H1 (cell line): Measurements from ENCODE around the gene AHR. TPM values are rescaled to one million over a fixed set of nuclear protein-coding genes. Genes with fewer than 3 reads are reported as not detected.

Experiments used
- CTCF ChIA-PET: fragments of 300-600 bp; sonication (Branson Sonifier 250); formaldehyde crosslinking; loops from one replicate; lab custom pipeline; 2021; ENCODE audit not compliant: partially characterized antibody; lab: Charles Lee
- POLR2A ChIA-PET: fragments of 300-600 bp; sonication (Branson Sonifier 250); formaldehyde crosslinking; loops from one replicate; lab custom pipeline; 2021; ENCODE audit warnings: inconsistent platforms; ENCODE audit not compliant: partially characterized antibody; lab: Charles Lee
- DNase-seq, 2 experiments: peaks; one replicate each; pipeline versions ENCODE4 v3.0.0 to v3.0.0-alpha.2; 2010 to 2022; ENCODE audit warnings: low spot score in 2 of 2, low read depth in 1 of 2, mixed read lengths in 1 of 2
- FAIRE-seq: peaks from 2 replicates; lab custom pipeline; 2011; peaks lifted over from hg19 to GRCh38; lab: Jason Lieb, UNC
- H2AFZ ChIP-seq: 2 replicates; pipeline ENCODE4 v1.8.1; 2012; ENCODE audit warnings: low read length, inconsistent platforms
- H2AK5ac ChIP-seq: 2 replicates; pipeline ENCODE4 v1.6.1; 2013; ENCODE audit warnings: low read depth, low read length
- H2BK120ac ChIP-seq: replicated peaks from 2 replicates; pipeline ENCODE3; 2013; ENCODE audit warnings: low read depth, low read length, inconsistent platforms
- H2BK12ac ChIP-seq: 2 replicates; pipeline ENCODE4 v1.6.1; 2013; ENCODE audit warnings: low read depth, low read length
- H2BK15ac ChIP-seq: 2 replicates; pipeline ENCODE4 v1.6.1; 2013; ENCODE audit warnings: low read length
- H2BK20ac ChIP-seq: 2 replicates; pipeline ENCODE4 v1.6.1; 2013; ENCODE audit warnings: low read length
- H2BK5ac ChIP-seq: 2 replicates; pipeline ENCODE4 v1.6.1; 2013; ENCODE audit warnings: low read depth, low read length
- H3K14ac ChIP-seq: 2 replicates; pipeline ENCODE4 v1.6.1; 2013; ENCODE audit warnings: inconsistent platforms; ENCODE audit not compliant: insufficient read length
- H3K18ac ChIP-seq: 2 replicates; pipeline ENCODE4 v1.6.1; 2013; ENCODE audit warnings: low read length; ENCODE audit errors: extremely low read depth
- H3K23ac ChIP-seq: 2 replicates; pipeline ENCODE4 v1.6.1; 2013; ENCODE audit warnings: inconsistent platforms; ENCODE audit not compliant: insufficient read length
- H3K23me2 ChIP-seq: 2 replicates; pipeline ENCODE4 v1.6.1; 2013; ENCODE audit warnings: low read depth, low read length
- H3K27ac ChIP-seq: 2 replicates; pipeline ENCODE4 v1.6.1; 2011; ENCODE audit warnings: low read depth, low read length, inconsistent platforms
- H3K27me3 ChIP-seq, 4 experiments: replicated peaks in 1 of 4; 1 replicate in 1 of 4; 2 replicates in 3 of 4; pipeline versions ENCODE4 v1.6.1 to v1.8.1; 2011 to 2013; ENCODE audit warnings: low read length in 3 of 4, mild to moderate bottlenecking in 3 of 4, inconsistent platforms in 2 of 4, mixed read lengths in 2 of 4, moderate library complexity in 1 of 4; ENCODE audit not compliant: control insufficient read depth in 3 of 4, insufficient read depth in 3 of 4; ENCODE audit errors: extremely low read depth in 1 of 4
- H3K36me3 ChIP-seq, 4 experiments: 2 replicates each; pipeline versions ENCODE4 v1.6.1 to v1.8.1; 2011 to 2013; ENCODE audit warnings: mild to moderate bottlenecking in 4 of 4, low read length in 3 of 4, moderate library complexity in 2 of 4, control low read depth in 1 of 4, inconsistent platforms in 1 of 4; ENCODE audit not compliant: insufficient read depth in 4 of 4, control insufficient read depth in 2 of 4
- H3K4ac ChIP-seq: replicated peaks from 2 replicates; pipeline ENCODE3; 2013; ENCODE audit warnings: low read length, low read depth, mixed read lengths, inconsistent platforms; ENCODE audit not compliant: insufficient read length
- H3K4me1 ChIP-seq, 4 experiments: replicated peaks in 1 of 4; 1 replicate in 1 of 4; 2 replicates in 3 of 4; pipeline versions ENCODE4 v1.6.1 to v1.8.1; 2011 to 2013; ENCODE audit warnings: low read length in 3 of 4, inconsistent platforms in 2 of 4, mixed read lengths in 1 of 4; ENCODE audit not compliant: insufficient read depth in 4 of 4, control insufficient read depth in 3 of 4
- H3K4me2 ChIP-seq, 2 experiments: 2 replicates each; pipeline versions ENCODE4 v1.6.1 to v1.8.1; 2011 to 2013; ENCODE audit warnings: low read depth in 2 of 2, low read length in 2 of 2, control low read depth in 1 of 2, inconsistent platforms in 1 of 2, mild to moderate bottlenecking in 1 of 2; ENCODE audit not compliant: insufficient read depth in 1 of 2
- H3K4me3 ChIP-seq, 4 experiments: fragments of 200-600, 300-600 bp in 1 of 4; sonication (generic), shearing (Covaris generic), sonication (Bioruptor Twin) in 1 of 4; 2 replicates each; pipeline versions ENCODE4 v1.5.1 to v1.8.1; 2011 to 2016; ENCODE audit warnings: low read length in 4 of 4, low read depth in 3 of 4, control low read depth in 2 of 4, inconsistent platforms in 2 of 4, mild to moderate bottlenecking in 2 of 4, mixed read lengths in 1 of 4, moderate library complexity in 1 of 4; ENCODE audit not compliant: insufficient read depth in 2 of 4; ENCODE audit errors: extremely low read depth in 1 of 4
- H3K56ac ChIP-seq: replicated peaks from 2 replicates; pipeline ENCODE3; 2013; ENCODE audit warnings: low read depth, mild to moderate bottlenecking, mixed read lengths, low read length, inconsistent platforms; ENCODE audit not compliant: insufficient read length
- H3K79me1 ChIP-seq: 2 replicates; pipeline ENCODE4 v1.6.1; 2013; ENCODE audit warnings: low read depth, low read length, control low read depth
- H3K79me2 ChIP-seq, 2 experiments: 2 replicates each; pipeline versions ENCODE4 v1.6.1 to v1.8.1; 2012 to 2013; ENCODE audit warnings: low read length in 2 of 2, mild to moderate bottlenecking in 2 of 2, inconsistent platforms in 1 of 2; ENCODE audit not compliant: insufficient read depth in 2 of 2, control insufficient read depth in 1 of 2
- H3K9ac ChIP-seq, 4 experiments: replicated peaks in 1 of 4; 1 replicate in 1 of 4; 2 replicates in 3 of 4; pipeline versions ENCODE4 v1.6.1 to v1.8.1; 2011 to 2013; ENCODE audit warnings: low read depth in 3 of 4, low read length in 3 of 4, control low read depth in 2 of 4, mild to moderate bottlenecking in 2 of 4, moderate library complexity in 2 of 4, inconsistent platforms in 1 of 4; ENCODE audit errors: extremely low read depth in 1 of 4
- H3K9me3 ChIP-seq, 2 experiments: 2 replicates each; pipeline versions ENCODE4 v1.6.1 to v1.8.1; 2012 to 2013; ENCODE audit warnings: mild to moderate bottlenecking in 2 of 2, moderate library complexity in 2 of 2, control low read depth in 1 of 2, inconsistent platforms in 1 of 2, low read depth in 1 of 2, low read length in 1 of 2, mixed read lengths in 1 of 2; ENCODE audit not compliant: insufficient read depth in 2 of 2
- H4K20me1 ChIP-seq, 2 experiments: replicated peaks in 1 of 2; 2 replicates each; pipeline versions ENCODE3 to v1.8.1; 2011 to 2013; ENCODE audit warnings: inconsistent platforms in 2 of 2, low read length in 2 of 2, mild to moderate bottlenecking in 1 of 2; ENCODE audit not compliant: insufficient read depth in 2 of 2, control insufficient read depth in 1 of 2
- H4K5ac ChIP-seq: 2 replicates; pipeline ENCODE4 v1.6.1; 2013; ENCODE audit warnings: low read length, low read depth, mixed read lengths, inconsistent platforms; ENCODE audit not compliant: insufficient read length
- H4K8ac ChIP-seq: 2 replicates; pipeline ENCODE4 v1.8.0; 2013; ENCODE audit warnings: mild to moderate bottlenecking, moderate library complexity, low read length, inconsistent platforms; ENCODE audit not compliant: insufficient read depth; ENCODE audit errors: extremely low read depth
- H4K91ac ChIP-seq: replicated peaks from 2 replicates; pipeline ENCODE3; 2013; ENCODE audit warnings: low read length, mixed read lengths, inconsistent platforms; ENCODE audit not compliant: insufficient read length
- CTBP2 ChIP-seq: IDR thresholded peaks from 2 replicates; pipeline ENCODE4 v1.7.0; 2011; ENCODE audit warnings: borderline replicate concordance, mild to moderate bottlenecking, moderate library complexity, mixed read lengths, low read length; ENCODE audit not compliant: insufficient read depth, insufficient read length
- GABPA ChIP-seq: IDR thresholded peaks from 2 replicates; pipeline ENCODE4 v1.6.1; 2011; ENCODE audit warnings: mild to moderate bottlenecking, low read length, moderate library complexity, borderline replicate concordance; ENCODE audit not compliant: insufficient read depth
- GTF2F1 ChIP-seq: IDR thresholded peaks from 2 replicates; pipeline ENCODE4 v1.6.1; 2012; ENCODE audit warnings: low read depth, low read length, improper control_type of control experiment, borderline replicate concordance
- KDM1A ChIP-seq: fragments of 200-600, 300-600 bp; sonication (generic); IDR thresholded peaks from 2 replicates; pipeline ENCODE4 v1.7.1; 2016; ENCODE audit warnings: mild to moderate bottlenecking, low read length, borderline replicate concordance
- RFX5 ChIP-seq: IDR thresholded peaks from 2 replicates; pipeline ENCODE4 v1.6.1; 2011; ENCODE audit warnings: low read depth, low read length, improper control_type of control experiment, borderline replicate concordance
- SIRT6 ChIP-seq: IDR thresholded peaks from one replicate; pipeline ENCODE4 v1.7.1; 2012; ENCODE audit warnings: low read length, inconsistent platforms
- SP1 ChIP-seq: IDR thresholded peaks from 2 replicates; pipeline ENCODE4 v1.6.1; 2011; ENCODE audit warnings: low read depth, low read length
- SP2 ChIP-seq: IDR thresholded peaks from 2 replicates; pipeline ENCODE4 v1.6.1; 2012; ENCODE audit warnings: mild to moderate bottlenecking, low read length, inconsistent platforms
- TBP ChIP-seq: IDR thresholded peaks from 2 replicates; pipeline ENCODE4 v1.6.1; 2011; ENCODE audit warnings: low read depth, low read length, improper control_type of control experiment
- YY1 ChIP-seq: IDR thresholded peaks from 2 replicates; pipeline ENCODE4 v1.6.1; 2011; ENCODE audit warnings: low read depth, mild to moderate bottlenecking, low read length
- WGBS, 2 experiments: shearing (Covaris generic) in 1 of 2; methylation state at CpG; one replicate each; pipeline versions ENCODE4 v1.1.6 to v1.1.7; 2013 to 2015; ENCODE audit warnings: low lambda C conversion rate in 2 of 2, mixed read lengths in 2 of 2, inconsistent platforms in 1 of 2, low coverage in 1 of 2, missing lambda C conversion rate in 1 of 2; ENCODE audit not compliant: insufficient replicate concordance in 2 of 2, insufficient coverage in 1 of 2, insufficient read length in 1 of 2; ENCODE audit errors: extremely low coverage in 1 of 2, missing lambda C conversion rate in 1 of 2; 5-methylcytosine and 5-hydroxymethylcytosine counted together
- polyA plus RNA-seq, 7 experiments: library from polyadenylated mRNA; depleted of rRNA in 3 of 7; stranded (reverse) in 5 of 7; unstranded in 2 of 7; fragments of >200 nt in 5 of 7; fragments of 200-250 nt in 2 of 7; gene quantifications; 1 replicate in 5 of 7; 2 replicates in 1 of 7; 4 replicates in 1 of 7; pipeline versions ENCODE4 v1.2.1 to v1.2.3, GENCODE V29; 2011 to 2013; ENCODE audit warnings: missing spikeins in 2 of 7, mixed read lengths in 2 of 7
- total RNA-seq: library from RNA; stranded (reverse); fragmentation: NEBNext Ultra II Directional; extraction: Animal tissue kit (Norgen Biotek cat#: 25700); gene quantifications from 2 replicates; pipeline ENCODE4 v1.2.1, GENCODE V29; 2021

AHR gene
- total and polyA plus RNA-seq, 2 of the 8 experiments (the other 6 are each of a cell fraction or from before 2014, with no cell fraction given) = 1.4 to 9.7 TPM

DNA sequence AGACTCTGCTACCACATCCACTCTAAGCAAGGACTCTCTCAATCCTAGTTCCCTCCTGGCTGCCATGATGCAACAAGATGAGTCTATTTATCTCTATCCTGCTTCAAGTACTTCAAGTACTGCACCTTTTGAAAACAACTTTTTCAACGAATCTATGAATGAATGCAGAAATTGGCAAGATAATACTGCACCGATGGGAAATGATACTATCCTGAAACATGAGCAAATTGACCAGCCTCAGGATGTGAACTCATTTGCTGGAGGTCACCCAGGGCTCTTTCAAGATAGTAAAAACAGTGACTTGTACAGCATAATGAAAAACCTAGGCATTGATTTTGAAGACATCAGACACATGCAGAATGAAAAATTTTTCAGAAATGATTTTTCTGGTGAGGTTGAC, 40.7 kb downstream of the AHR start:
- Histone ChIP-seq H3K27ac (no peak overlapping the region), H2BK5ac (no peak overlapping the region), H2BK12ac (no peak overlapping the region), H4K5ac (no peak overlapping the region), H3K4me3 (no peak overlapping the region), H3K36me3 (peaks cover 0 to 14% (median 7%) of the 10 kb centered on the region in 4 experiments; a peak in 5 of 8 replicates), H4K8ac (no peak overlapping the region), H3K23me2 (no peaks in the 10 kb centered on the region), H2BK15ac (no peak overlapping the region), H3K9me3 (no peaks in the 10 kb centered on the region), H3K79me2 (0 out of 4 replicates have a peak, but pooled peaks cover 0 to 3% of the 10 kb centered on the region in 2 experiments), H3K4ac (no peak overlapping the region), H3K56ac (no peak overlapping the region), H4K91ac (no peak overlapping the region), H4K20me1 (no peaks in the 10 kb centered on the region), H2AFZ (no peak overlapping the region), H3K27me3 (no peaks in the 10 kb centered on the region), H3K18ac (no peak overlapping the region), H3K23ac (no peak overlapping the region), H2BK120ac (no peak overlapping the region), H2BK20ac (no peak overlapping the region), H2AK5ac (no peak overlapping the region), H3K4me2 (no peak overlapping the region), H3K14ac (no peak overlapping the region), H3K79me1 (no peaks in the 10 kb centered on the region), H3K4me1 (peaks cover 0 to 5% (median 3%) of the 10 kb centered on the region in 4 experiments; a peak in 4 of 7 replicates), H3K9ac (no peak overlapping the region)
- no peak for DNase-seq
- 95% methylated on average over 2 of the region's 2 CpGs; no CpG with 5 or more reads in 1 of the 2 experiments for WGBS, 2 experiments
- POLR2A ChIA-PET = no interaction called here
- FAIRE-seq = no peak
- CTCF ChIA-PET = no interaction called here
- TF ChIP-seq RFX5 = no peak
- no peak for TF ChIP-seq TBP
- TF ChIP-seq YY1 = no peak
- no peak for TF ChIP-seq KDM1A
- TF ChIP-seq GABPA = no peak
- TF ChIP-seq GTF2F1 = no peak
- no peak for TF ChIP-seq SP2
- no peak for TF ChIP-seq SP1
- no peak for TF ChIP-seq CTBP2
- TF ChIP-seq SIRT6 = no peak
